H9 (cell line): ENCODE measurements around the gene KIF5A. TPM values are rescaled to one million over a fixed set of nuclear protein-coding genes. Genes with fewer than 3 reads are reported as not detected.

ENCODE experiments used
- DNase-seq: peaks from one replicate; pipeline ENCODE4 v3.0.0-alpha.2; 2017
- H2AFZ ChIP-seq: one replicate; pipeline ENCODE4 v1.6.1; 2013; ENCODE audit warnings: mild to moderate bottlenecking, low read length, control low read depth, moderate library complexity
- H2AK5ac ChIP-seq: 2 replicates; pipeline ENCODE4 v1.6.1; 2013; ENCODE audit warnings: low read length, control low read depth, mixed read lengths; ENCODE audit not compliant: insufficient read length
- H2BK120ac ChIP-seq: one replicate; pipeline ENCODE4 v1.6.1; 2013; ENCODE audit warnings: low read depth, mild to moderate bottlenecking, low read length, control low read depth, inconsistent platforms; ENCODE audit not compliant: poor library complexity, severe bottlenecking
- H2BK12ac ChIP-seq: 2 replicates; pipeline ENCODE4 v1.6.1; 2013; ENCODE audit warnings: low read length, control low read depth, mixed read lengths, low read depth; ENCODE audit not compliant: insufficient read length
- H2BK15ac ChIP-seq: 2 replicates; pipeline ENCODE4 v1.6.1; 2013; ENCODE audit warnings: low read depth, low read length, control low read depth
- H2BK20ac ChIP-seq: one replicate; pipeline ENCODE4 v1.6.1; 2013; ENCODE audit warnings: low read depth, mild to moderate bottlenecking, low read length, control low read depth, inconsistent platforms; ENCODE audit not compliant: poor library complexity, severe bottlenecking
- H2BK5ac ChIP-seq: 2 replicates; pipeline ENCODE4 v1.6.1; 2013; ENCODE audit warnings: low read length, control low read depth, mixed read lengths; ENCODE audit not compliant: insufficient read length
- H3K14ac ChIP-seq: 2 replicates; pipeline ENCODE4 v1.6.1; 2013; ENCODE audit warnings: low read length, control low read depth; ENCODE audit not compliant: insufficient read depth
- H3K18ac ChIP-seq: 2 replicates; pipeline ENCODE4 v1.6.1; 2013; ENCODE audit warnings: low read depth, mild to moderate bottlenecking, mixed read lengths, low read length, control low read depth; ENCODE audit not compliant: insufficient read length
- H3K23ac ChIP-seq: 2 replicates; pipeline ENCODE4 v1.6.1; 2013; ENCODE audit warnings: low read length, control low read depth, mixed read lengths, low read depth; ENCODE audit not compliant: insufficient read length
- H3K23me2 ChIP-seq: 2 replicates; pipeline ENCODE4 v1.6.1; 2013; ENCODE audit warnings: low read depth, mild to moderate bottlenecking, mixed read lengths, low read length, control low read depth; ENCODE audit not compliant: insufficient read length, poor library complexity, severe bottlenecking
- H3K27ac ChIP-seq: 2 replicates; pipeline ENCODE4 v1.5.1; 2013; ENCODE audit warnings: low read length, control low read depth, mixed read lengths, low read depth; ENCODE audit not compliant: insufficient read length
- H3K27me3 ChIP-seq: 2 replicates; pipeline ENCODE4 v1.6.1; 2013; ENCODE audit warnings: low read length, control low read depth, inconsistent platforms; ENCODE audit not compliant: insufficient read depth
- H3K4ac ChIP-seq: 2 replicates; pipeline ENCODE4 v1.6.1; 2013; ENCODE audit warnings: low read depth, mild to moderate bottlenecking, control low read depth, inconsistent platforms, low read length, moderate library complexity
- H3K4me1 ChIP-seq: 2 replicates; pipeline ENCODE4 v1.6.1; 2013; ENCODE audit warnings: low read length, control low read depth, inconsistent platforms; ENCODE audit not compliant: insufficient read depth
- H3K4me2 ChIP-seq: 2 replicates; pipeline ENCODE4 v1.6.1; 2013; ENCODE audit warnings: low read length, control low read depth, mixed read lengths; ENCODE audit not compliant: insufficient read length, insufficient read depth
- H3K56ac ChIP-seq: 2 replicates; pipeline ENCODE4 v1.6.1; 2013; ENCODE audit warnings: low read depth, mild to moderate bottlenecking, mixed read lengths, low read length, control low read depth; ENCODE audit not compliant: insufficient read length
- H3K79me1 ChIP-seq: 2 replicates; pipeline ENCODE4 v1.6.1; 2013; ENCODE audit warnings: low read depth, mild to moderate bottlenecking, moderate library complexity, low read length, control low read depth, inconsistent platforms; ENCODE audit not compliant: insufficient read depth, poor library complexity, severe bottlenecking
- H3K79me2 ChIP-seq: 2 replicates; pipeline ENCODE4 v1.6.1; 2013; ENCODE audit warnings: low read length, control low read depth, inconsistent platforms; ENCODE audit not compliant: insufficient read depth
- H3K9ac ChIP-seq: 2 replicates; pipeline ENCODE4 v1.6.1; 2013; ENCODE audit warnings: low read length, control low read depth, mixed read lengths; ENCODE audit not compliant: insufficient read length; ENCODE audit errors: extremely low read depth
- H3K9me3 ChIP-seq: one replicate; pipeline ENCODE4 v1.6.1; 2013; ENCODE audit warnings: low read depth, low read length, inconsistent platforms; ENCODE audit not compliant: control insufficient read depth
- H3T11ph ChIP-seq: one replicate; pipeline ENCODE4 v1.6.1; 2013; ENCODE audit warnings: mild to moderate bottlenecking, low read length, control low read depth, inconsistent platforms
- H4K20me1 ChIP-seq: one replicate; pipeline ENCODE4 v1.6.1; 2013; ENCODE audit not compliant: control insufficient read depth, insufficient read length, insufficient read depth
- H4K5ac ChIP-seq: 2 replicates; pipeline ENCODE4 v1.6.1; 2013; ENCODE audit warnings: low read depth, mild to moderate bottlenecking, mixed read lengths, low read length, control low read depth; ENCODE audit not compliant: insufficient read length
- H4K8ac ChIP-seq: replicated peaks from 2 replicates; pipeline ENCODE4 v1.6.1; 2013; ENCODE audit warnings: low read length, control low read depth, mixed read lengths, low read depth; ENCODE audit not compliant: insufficient read length
- H4K91ac ChIP-seq: 2 replicates; pipeline ENCODE4 v1.6.1; 2013; ENCODE audit warnings: low read depth, mild to moderate bottlenecking, moderate library complexity, mixed read lengths, low read length, control low read depth; ENCODE audit not compliant: insufficient read length
- H3K27ac Mint-ChIP-seq, 3 experiments: 2 replicates in 2 of 3; 3 replicates in 1 of 3; pipeline ENCODE4 v1.8.0; 2020 to 2021; ENCODE audit warnings: mixed read lengths in 3 of 3, mild to moderate bottlenecking in 1 of 3, moderate library complexity in 1 of 3
- H3K27me3 Mint-ChIP-seq: 2 replicates; pipeline ENCODE4 v1.8.0; 2021; ENCODE audit warnings: low read depth, mild to moderate bottlenecking, moderate library complexity, mixed read lengths
- H3K36me3 Mint-ChIP-seq, 3 experiments: 2 replicates in 2 of 3; 3 replicates in 1 of 3; pipeline ENCODE4 v1.8.0; 2020 to 2021; ENCODE audit warnings: low read depth in 3 of 3, mixed read lengths in 3 of 3; ENCODE audit not compliant: insufficient read depth in 1 of 3
- H3K4me1 Mint-ChIP-seq, 2 experiments: 2 replicates each; pipeline ENCODE4 v1.8.0; 2020; ENCODE audit warnings: mixed read lengths in 2 of 2
- H3K4me3 Mint-ChIP-seq, 2 experiments: 2 replicates in 1 of 2; 3 replicates in 1 of 2; pipeline ENCODE4 v1.8.0; 2020 to 2021; ENCODE audit warnings: mild to moderate bottlenecking in 2 of 2, mixed read lengths in 2 of 2, moderate library complexity in 1 of 2
- H3K9me3 Mint-ChIP-seq, 2 experiments: 2 replicates in 1 of 2; 3 replicates in 1 of 2; pipeline ENCODE4 v1.8.0; 2020; ENCODE audit warnings: mild to moderate bottlenecking in 2 of 2, mixed read lengths in 2 of 2, moderate library complexity in 1 of 2
- WGBS: extraction: QIAGEN DNeasy Blood & Tissue Kit; methylation state at CpG from one replicate; pipeline ENCODE4 v1.1.7; 2013; ENCODE audit warnings: missing lambda C conversion rate, low lambda C conversion rate, mixed read lengths; ENCODE audit not compliant: insufficient read length; ENCODE audit errors: extremely low coverage; 5-methylcytosine and 5-hydroxymethylcytosine counted together
- total RNA-seq: library from RNA; stranded (reverse); gene quantifications from 2 replicates; pipeline ENCODE4 v1.2.1, GENCODE V29; 2021
- TF ChIP-seq, protein P1 (sequence below): fragments of 200-600 bp; sonication (generic); conservative IDR thresholded peaks from 3 replicates; pipeline ENCODE4 v1.8.0; 2021; ENCODE audit warnings: antibody characterized with exemption, mild to moderate bottlenecking

KIF5A gene
- total RNA-seq, 1 experiment from 2014 or later = 18.5 TPM

DNA sequence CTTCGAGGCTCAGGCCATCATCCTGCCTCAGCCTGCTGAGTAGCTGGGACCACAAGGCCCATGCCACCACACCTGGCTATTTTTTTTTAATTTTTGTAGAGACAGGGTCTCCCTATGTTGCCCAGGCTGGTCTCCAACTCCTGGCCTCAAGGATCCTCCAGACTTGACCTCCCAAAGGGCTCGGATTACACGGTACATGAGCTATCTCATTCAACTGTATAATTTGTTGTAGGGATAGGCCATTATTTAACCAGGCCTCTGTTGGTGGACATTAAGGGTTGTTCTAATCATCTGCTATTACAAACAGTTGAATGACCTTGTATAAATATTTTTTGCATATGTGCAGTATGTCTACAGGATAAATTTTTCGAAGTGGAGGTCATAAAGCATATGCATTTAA, 9.0 kb downstream of the KIF5A start:
- H4K5ac ChIP-seq = no peak overlapping the region
- H3K56ac ChIP-seq = no peak overlapping the region
- H3K14ac ChIP-seq = no peak overlapping the region
- H3K18ac ChIP-seq = no peak overlapping the region
- H3K23ac ChIP-seq = no peak overlapping the region
- H3T11ph ChIP-seq = no peak overlapping the region
- H3K27ac Mint-ChIP-seq = no peak overlapping the region
- H4K20me1 ChIP-seq = no peaks in the 10 kb centered on the region
- H3K23me2 ChIP-seq = no peaks in the 10 kb centered on the region
- H3K4me3 Mint-ChIP-seq = no peak overlapping the region
- no peaks in the 10 kb centered on the region for H3K9me3 Mint-ChIP-seq
- H3K4me1 ChIP-seq = no peaks in the 10 kb centered on the region
- H3K9ac ChIP-seq = no peak overlapping the region
- H3K9me3 ChIP-seq = no peaks in the 10 kb centered on the region
- no peak overlapping the region for H4K91ac ChIP-seq
- no peak overlapping the region for H2AK5ac ChIP-seq
- H4K8ac ChIP-seq = no peak overlapping the region
- DNase-seq = no peak
- no peak overlapping the region for H2BK120ac ChIP-seq
- H3K27ac ChIP-seq = no peak overlapping the region
- no peak overlapping the region for H2BK15ac ChIP-seq
- no peak overlapping the region for H3K4ac ChIP-seq
- no CpG with 5 or more reads among the region's 4 CpGs for WGBS
- no peak overlapping the region for H2BK5ac ChIP-seq
- TF ChIP-seq, protein P1, sequence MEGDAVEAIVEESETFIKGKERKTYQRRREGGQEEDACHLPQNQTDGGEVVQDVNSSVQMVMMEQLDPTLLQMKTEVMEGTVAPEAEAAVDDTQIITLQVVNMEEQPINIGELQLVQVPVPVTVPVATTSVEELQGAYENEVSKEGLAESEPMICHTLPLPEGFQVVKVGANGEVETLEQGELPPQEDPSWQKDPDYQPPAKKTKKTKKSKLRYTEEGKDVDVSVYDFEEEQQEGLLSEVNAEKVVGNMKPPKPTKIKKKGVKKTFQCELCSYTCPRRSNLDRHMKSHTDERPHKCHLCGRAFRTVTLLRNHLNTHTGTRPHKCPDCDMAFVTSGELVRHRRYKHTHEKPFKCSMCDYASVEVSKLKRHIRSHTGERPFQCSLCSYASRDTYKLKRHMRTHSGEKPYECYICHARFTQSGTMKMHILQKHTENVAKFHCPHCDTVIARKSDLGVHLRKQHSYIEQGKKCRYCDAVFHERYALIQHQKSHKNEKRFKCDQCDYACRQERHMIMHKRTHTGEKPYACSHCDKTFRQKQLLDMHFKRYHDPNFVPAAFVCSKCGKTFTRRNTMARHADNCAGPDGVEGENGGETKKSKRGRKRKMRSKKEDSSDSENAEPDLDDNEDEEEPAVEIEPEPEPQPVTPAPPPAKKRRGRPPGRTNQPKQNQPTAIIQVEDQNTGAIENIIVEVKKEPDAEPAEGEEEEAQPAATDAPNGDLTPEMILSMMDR = no peak
- no peak overlapping the region for H2BK20ac ChIP-seq
- peaks cover 3% of the 10 kb centered on the region; the same call in 1 of the 2 replicates for H3K79me2 ChIP-seq
- peaks cover 7 to 11% of the 10 kb centered on the region in 2 experiments for H3K4me1 Mint-ChIP-seq
- no peak overlapping the region for H3K4me2 ChIP-seq
- H3K79me1 ChIP-seq = peaks cover 3% of the 10 kb centered on the region
- H3K27me3 ChIP-seq = no peaks in the 10 kb centered on the region
- no peaks in the 10 kb centered on the region for H3K27me3 Mint-ChIP-seq
- H2BK12ac ChIP-seq = no peak overlapping the region
- H3K36me3 Mint-ChIP-seq = peaks cover 5 to 11% (median 11%) of the 10 kb centered on the region in 3 experiments; a peak in 6 of 7 replicates
- no peak overlapping the region for H2AFZ ChIP-seq
